ENCODE data around the gene HILPDA. TPM values are rescaled to one million over a fixed set of nuclear protein-coding genes. Genes with fewer than 3 reads are reported as not detected.
A peak's percentile ranks its signal among the peaks of the same experiment; 100 is the strongest.

The HILPDA gene, protein sequence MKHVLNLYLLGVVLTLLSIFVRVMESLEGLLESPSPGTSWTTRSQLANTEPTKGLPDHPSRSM
- 14.5 and 17.0 TPM in 2 replicates for total RNA-seq

GRCh38 chr7:128455543-128456254 is at the start of gene HILPDA:
HILPDA (plus strand) TSS chr7:128455878; CDS start chr7:128457269, 1,391 bp downstream.
- peaks cover 12% of the 10 kb centered on the region for H3K36me3 Mint-ChIP-seq (ENCODE audit: low read depth)
- CTCF ChIA-PET, result interaction anchor here (1.2 to 7.4 kb wide), 5 partner anchors 9 to 108 kb away, joined by 3 to 121 read pairs (median 5); no protein-coding TSS in a partner anchor
- intact Hi-C loops (cut with micrococcal nuclease), result loop anchor here (1.0 to 5.0 kb wide), 7 partner anchors 18 to 803 kb away; partner anchors contain the start of genes IMPDH1, METTL2B and SND1

DNA sequence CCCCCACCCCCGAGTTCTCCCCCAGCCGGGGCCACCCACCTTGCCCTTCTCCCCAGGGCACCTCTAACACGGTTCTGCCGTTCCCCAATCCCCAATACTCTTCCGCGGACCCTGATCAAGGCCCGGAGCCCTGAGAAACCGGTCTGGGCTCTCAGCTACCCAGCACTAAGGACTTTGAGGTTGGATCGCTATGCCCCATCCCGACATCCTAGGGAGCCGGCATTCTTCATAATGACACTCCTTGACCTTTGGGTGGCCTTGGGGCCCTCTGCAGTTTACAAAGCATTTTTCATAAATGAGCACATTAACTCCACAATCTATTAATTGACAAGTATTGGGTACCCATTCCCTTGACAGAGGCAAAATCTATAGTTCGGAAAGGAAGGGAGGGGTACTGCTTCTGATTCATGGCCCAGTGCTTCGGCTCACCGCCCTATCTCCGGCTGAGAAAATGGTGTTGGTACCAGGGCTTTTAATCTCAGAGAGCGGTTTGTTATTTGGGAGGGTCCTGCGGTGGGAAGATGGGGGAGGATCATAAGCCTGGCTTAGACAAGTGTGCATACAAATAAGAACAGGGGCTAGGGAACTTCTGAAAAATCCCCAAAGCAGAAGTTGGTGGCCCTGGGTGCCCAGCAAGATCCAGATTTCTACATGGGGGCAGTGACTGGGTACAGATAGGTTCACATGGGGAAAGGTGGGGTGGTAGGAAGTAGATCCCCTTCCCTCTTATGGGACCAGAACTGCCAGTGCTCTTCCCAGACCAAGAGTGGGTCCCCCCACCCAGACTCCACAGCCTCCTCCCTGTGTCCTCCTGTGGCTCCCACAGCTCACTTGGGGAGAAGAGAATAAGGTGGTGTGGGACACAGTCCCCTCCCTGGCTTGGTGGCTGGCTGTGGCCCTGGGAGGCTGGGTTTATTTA is 49.1 kb upstream of the HILPDA start:
- CTCF ChIA-PET, result interaction anchor here (0.8 to 4.9 kb wide), 3 partner anchors 20 to 55 kb away, joined by 3 to 38 read pairs (median 4); no protein-coding TSS in a partner anchor
- intact Hi-C loops (cut with micrococcal nuclease), result loop anchor here (5.0 to 10.0 kb wide), 2 partner anchors 458 to 816 kb away; partner anchors contain the start of gene ATP6V1F
- peaks cover 10% of the 10 kb centered on the region for H3K36me3 Mint-ChIP-seq (ENCODE audit: low read depth)
- no peaks in the 10 kb centered on the region for H3K27me3 Mint-ChIP-seq
- H3K9me3 Mint-ChIP-seq, result no peaks in the 10 kb centered on the region
- DNase-seq (no peak), ATAC-seq (ENCODE audit: low read depth) (no peak)
- POLR2A ChIA-PET, result interaction anchor here (0.5 to 4.7 kb wide), 3 partner anchors 23 to 49 kb away, joined by 3 to 17 read pairs (median 5); partner anchors contain the start of gene HILPDA
- H3K4me1 Mint-ChIP-seq, result peaks cover 46% of the 10 kb centered on the region
- H3K27ac Mint-ChIP-seq, result peak overlapping the region; percentile 69
- H3K4me3 Mint-ChIP-seq, result peak overlapping the region; percentile 84
- no peak for TF ChIP-seq CTCF (IDR thresholded peaks at IDR 0.05)

More at GRCh38 chr7:128455543-128456254, at the start of gene HILPDA:
- no peak for TF ChIP-seq CTCF (IDR thresholded peaks at IDR 0.05)
- H3K27ac Mint-ChIP-seq, result peak within 1 kb of the TSS; percentile 100
- ATAC-seq (ENCODE audit: low read depth) (peak; percentile 87), DNase-seq (peak; percentile 95)
- POLR2A ChIA-PET, result interaction anchor here (0.6 to 5.3 kb wide), 13 partner anchors 10 to 1493 kb away, joined by 3 to 61 read pairs (median 5); partner anchors contain the start of gene METTL2B
- no peaks in the 10 kb centered on the region for H3K9me3 Mint-ChIP-seq
- H3K27me3 Mint-ChIP-seq, result no peaks in the 10 kb centered on the region
- H3K4me3 Mint-ChIP-seq, result peak within 1 kb of the TSS; percentile 95
- H3K4me1 Mint-ChIP-seq, result peaks cover 44% of the 10 kb centered on the region

- Mint-ChIP-seq H3K27ac (peak overlapping the region; percentile 53), H3K9me3 (no peaks in the 10 kb centered on the region), H3K36me3 (ENCODE audit: low read depth) (peaks cover 9% of the 10 kb centered on the region), H3K4me1 (peaks cover 46% of the 10 kb centered on the region), H3K4me3 (no peak overlapping the region), H3K27me3 (no peaks in the 10 kb centered on the region)
- TF ChIP-seq CTCF (IDR thresholded peaks at IDR 0.05), result no peak
- no peak for ATAC-seq (ENCODE audit: low read depth)
- ChIA-PET POLR2A (interaction anchor here (0.5 to 4.7 kb wide), 2 partner anchors 29 to 48 kb away, joined by 3 to 17 read pairs; partner anchors contain the start of gene HILPDA), CTCF (interaction anchor here (0.9 to 4.9 kb wide), 3 partner anchors 8 to 53 kb away, joined by 4 to 38 read pairs (median 4); no protein-coding TSS in a partner anchor)
- intact Hi-C loops (cut with micrococcal nuclease), result loop anchor here (5.0 to 10.0 kb wide), 2 partner anchors 458 to 815 kb away; partner anchors contain the start of gene ATP6V1F
- DNase-seq, result no peak
Measured at GRCh38 chr7:128407233-128407589, 48.5 kb upstream of the HILPDA start.

DNA sequence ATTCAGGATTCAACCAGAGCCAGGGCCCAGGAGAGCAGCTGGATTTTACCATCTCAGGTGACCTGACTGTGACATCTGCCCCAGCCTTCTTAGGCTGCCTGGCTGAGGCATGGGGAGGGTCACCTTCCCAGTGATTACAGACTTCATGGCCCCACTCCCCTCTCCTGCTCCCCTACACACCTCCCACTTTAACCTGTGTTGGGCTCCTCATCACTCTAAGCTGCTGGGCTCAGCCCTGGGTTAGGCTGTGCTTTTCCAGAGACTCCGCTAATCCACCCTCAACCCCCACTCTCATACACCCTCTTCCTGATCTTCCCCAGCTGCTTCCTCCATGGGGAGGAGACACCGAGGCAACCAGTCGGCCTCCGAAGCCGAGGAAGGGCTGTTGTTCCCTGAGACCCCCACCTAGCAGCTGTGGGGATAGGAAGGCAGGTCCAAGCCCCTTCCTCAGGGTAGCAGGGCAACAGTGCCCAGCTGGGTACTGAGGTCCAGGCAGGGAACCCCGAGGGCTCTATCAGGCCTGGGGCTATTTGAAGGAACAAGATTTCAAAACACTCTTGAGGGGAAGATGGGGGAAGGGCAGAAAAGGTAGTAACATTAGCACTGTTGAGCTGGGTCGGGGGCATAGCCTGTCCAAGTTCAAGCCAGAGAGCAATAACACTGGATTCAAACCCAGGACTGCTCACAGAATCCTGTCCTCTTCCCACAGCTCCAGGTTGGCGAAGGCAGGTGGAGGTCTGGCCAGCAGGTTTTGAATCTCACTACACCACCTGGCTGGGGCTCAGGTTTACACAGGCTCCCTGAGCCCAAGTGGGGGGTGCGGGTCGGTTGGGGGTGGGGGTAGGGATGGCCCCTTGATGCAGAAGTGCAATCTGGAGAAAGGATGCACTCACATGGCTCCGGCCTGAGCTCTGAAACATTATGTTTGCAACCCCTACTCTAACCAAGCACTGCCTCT is 47.6 kb upstream of the HILPDA start:
- no peaks in the 10 kb centered on the region for H3K9me3 Mint-ChIP-seq

More for the DNA sequence above, 47.6 kb upstream of the HILPDA start:
- intact Hi-C loops (cut with micrococcal nuclease), result loop anchor here (2.0 to 10.0 kb wide), 3 partner anchors 65 to 814 kb away; partner anchors contain the start of genes ATP6V1F and RBM28
- ATAC-seq (ENCODE audit: low read depth) (no peak), DNase-seq (no peak)
- Mint-ChIP-seq H3K4me3 (peak overlapping the region; percentile 81), H3K27ac (peak overlapping the region; percentile 71), H3K36me3 (ENCODE audit: low read depth) (peaks cover 2% of the 10 kb centered on the region), H3K4me1 (peaks cover 46% of the 10 kb centered on the region), H3K27me3 (no peaks in the 10 kb centered on the region)
- no peak for TF ChIP-seq CTCF (IDR thresholded peaks at IDR 0.05)
- ChIA-PET CTCF (interaction anchor here (0.9 to 4.9 kb wide), 5 partner anchors 9 to 52 kb away, joined by 4 to 38 read pairs (median 6); no protein-coding TSS in a partner anchor), POLR2A (interaction anchor here (4.7 kb wide), 1 partner anchor 47 kb away, joined by 17 read pairs; the partner anchor contains the start of gene HILPDA)

All from activated B cell treated with CpG ODN at 0.5 μM for 24 hours (primary cell).